Mucosa of stomach (tissue), 1 donor: Measurements from ENCODE around the gene GBP6.
"Not testable (repeated sequence)": the region's sequence is repeated elsewhere in the genome, so short reads cannot be mapped to it uniquely, and the experiment has no call there.

ENCODE experiments used
- H3K27me3 ChIP-seq: one replicate; pipeline ENCODE4 v1.7.0; 2013; ENCODE audit warnings: mild to moderate bottlenecking, low read length; ENCODE audit not compliant: control insufficient read depth, insufficient read depth
- H3K36me3 ChIP-seq: one replicate; pipeline ENCODE4 v1.7.0; 2013; ENCODE audit warnings: low read length; ENCODE audit not compliant: control insufficient read depth, insufficient read depth
- H3K4me1 ChIP-seq: one replicate; pipeline ENCODE4 v1.7.0; 2013; ENCODE audit warnings: mild to moderate bottlenecking, low read length; ENCODE audit not compliant: control insufficient read depth, insufficient read depth
- H3K4me3 ChIP-seq: one replicate; pipeline ENCODE4 v1.7.0; 2013; ENCODE audit warnings: low read length
- H3K9ac ChIP-seq: one replicate; pipeline ENCODE4 v1.7.0; 2013; ENCODE audit warnings: mild to moderate bottlenecking, low read length, moderate library complexity
- H3K9me3 ChIP-seq: one replicate; pipeline ENCODE4 v1.7.0; 2013; ENCODE audit warnings: mild to moderate bottlenecking, low read length, moderate library complexity; ENCODE audit not compliant: control insufficient read depth
- donor health status: Pancreatic carcinoma.

The GBP6 gene

DNA sequence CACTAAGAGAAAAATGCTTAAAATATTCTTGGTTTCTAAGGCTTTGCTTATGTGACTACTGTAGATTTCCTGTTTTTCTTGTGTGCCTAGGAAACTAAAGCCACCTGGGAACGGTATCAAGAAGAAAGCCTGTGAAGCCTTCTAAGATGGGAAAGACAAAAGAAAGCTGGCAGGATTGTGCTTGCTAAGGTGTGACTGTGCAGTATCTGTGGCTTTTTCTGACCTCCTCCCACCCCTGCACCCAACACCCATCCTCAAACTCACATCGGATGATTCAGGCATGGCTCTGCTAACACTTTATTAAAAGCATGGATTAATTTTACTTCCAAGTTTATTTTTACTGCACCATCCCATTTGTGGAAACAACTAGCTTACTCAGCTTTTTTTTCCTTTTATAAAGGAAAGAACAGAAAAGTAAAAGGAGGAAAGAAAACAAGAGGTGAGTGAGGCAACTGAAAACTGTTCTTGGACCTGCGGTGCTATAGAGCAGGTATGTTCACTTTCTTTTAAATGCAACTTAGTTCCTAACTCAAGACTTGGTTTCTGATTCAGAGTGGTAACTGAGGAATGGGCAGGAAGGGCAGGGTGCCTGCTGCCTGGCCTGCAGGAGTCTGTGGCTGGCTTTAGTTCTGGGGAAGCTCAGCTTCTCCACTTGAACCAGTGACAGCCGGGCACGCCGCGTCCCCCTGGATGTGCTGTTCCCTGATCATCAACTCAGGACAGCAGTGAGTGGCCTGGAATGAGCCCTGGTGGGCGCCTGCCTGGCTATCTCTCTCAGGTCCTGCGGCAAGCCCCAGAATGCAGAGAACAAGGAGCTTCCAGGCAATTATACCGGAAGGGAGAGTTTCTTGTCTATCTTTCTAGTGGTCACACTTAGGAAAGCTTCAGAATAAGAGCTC, at the start of gene GBP6:
GBP6 (plus strand) TSS at position 422 of the 899 bp plus-strand sequence. CDS start 4,493 bp downstream, outside the sequence.
- H3K4me3 ChIP-seq: no peak within 1 kb of the TSS

DNA sequence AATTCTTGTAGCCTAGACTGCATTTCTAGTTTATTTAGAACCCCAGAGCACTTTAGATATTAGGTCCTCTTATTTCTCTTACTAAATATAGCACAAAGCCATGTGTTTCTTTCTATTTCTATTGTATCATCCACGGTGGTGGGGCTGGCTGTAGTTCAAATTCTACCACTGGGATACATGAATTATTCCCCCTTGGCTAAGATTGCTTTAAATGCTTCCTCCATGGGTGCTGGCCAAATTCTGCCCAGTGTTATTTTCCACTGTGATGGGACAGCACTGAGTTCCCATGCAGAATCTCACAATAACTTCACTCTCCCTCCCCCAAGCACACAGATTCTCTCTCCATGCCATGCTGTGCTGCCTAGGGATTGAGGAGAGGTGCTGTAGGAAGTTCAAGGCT, 41.5 kb upstream of the GBP6 start:
- Histone ChIP-seq H3K9me3 (peaks cover 5% of the 10 kb centered on the region), H3K36me3 (no peaks in the 10 kb centered on the region), H3K9ac (no peak overlapping the region), H3K4me3 (no peak overlapping the region), H3K27me3 (no peaks in the 10 kb centered on the region), H3K4me1 (no peaks in the 10 kb centered on the region)

More for the DNA sequence above, at the start of gene GBP6:
- Histone ChIP-seq H3K9me3 (no peaks in the 10 kb centered on the region), H3K4me1 (peaks cover 12% of the 10 kb centered on the region), H3K27me3 (no peaks in the 10 kb centered on the region), H3K9ac (no peak within 1 kb of the TSS), H3K36me3 (no peaks in the 10 kb centered on the region)

- no peaks in the 10 kb centered on the region for H3K9me3 ChIP-seq
- no peak overlapping the region for H3K4me3 ChIP-seq
- H3K36me3 ChIP-seq: no peaks in the 10 kb centered on the region
- H3K27me3 ChIP-seq: no peaks in the 10 kb centered on the region
- no peak overlapping the region for H3K9ac ChIP-seq
- no peaks in the 10 kb centered on the region for H3K4me1 ChIP-seq
Observed at GRCh38 chr1:89331890-89332289, 32.0 kb upstream of the GBP6 start.

DNA sequence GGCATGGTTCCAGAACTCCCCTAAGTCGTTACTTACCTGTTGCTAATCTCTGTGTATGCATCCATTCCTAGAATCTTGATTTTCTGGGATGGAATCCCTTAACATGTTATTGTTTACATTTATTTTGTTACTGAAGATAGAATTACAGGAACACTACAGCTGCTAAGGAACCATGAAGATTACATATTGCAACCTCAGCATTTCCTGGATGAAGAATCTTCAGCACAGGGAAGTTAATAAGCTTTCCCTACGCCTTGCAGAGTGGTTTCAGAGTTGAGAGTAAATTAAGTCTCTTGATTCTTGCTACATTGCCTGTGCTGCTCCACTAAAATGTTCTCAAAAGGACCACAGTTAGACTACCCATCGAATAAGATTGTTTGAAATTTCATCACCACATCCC, 31.4 kb upstream of the GBP6 start:
- H3K27me3 ChIP-seq: no peaks in the 10 kb centered on the region
- no peaks in the 10 kb centered on the region for H3K36me3 ChIP-seq
- H3K4me3 ChIP-seq: no peak overlapping the region
- H3K4me1 ChIP-seq: no peaks in the 10 kb centered on the region
- no peaks in the 10 kb centered on the region for H3K9me3 ChIP-seq
- H3K9ac ChIP-seq: no peak overlapping the region

- Histone ChIP-seq H3K27me3 (no peaks in the 10 kb centered on the region), H3K9me3 (no peaks in the 10 kb centered on the region), H3K4me1 (no peaks in the 10 kb centered on the region), H3K36me3 (no peaks in the 10 kb centered on the region), H3K4me3 (no peak overlapping the region), H3K9ac (no peak overlapping the region)
Observed at GRCh38 chr1:89335486-89335885, 28.4 kb upstream of the GBP6 start.

DNA sequence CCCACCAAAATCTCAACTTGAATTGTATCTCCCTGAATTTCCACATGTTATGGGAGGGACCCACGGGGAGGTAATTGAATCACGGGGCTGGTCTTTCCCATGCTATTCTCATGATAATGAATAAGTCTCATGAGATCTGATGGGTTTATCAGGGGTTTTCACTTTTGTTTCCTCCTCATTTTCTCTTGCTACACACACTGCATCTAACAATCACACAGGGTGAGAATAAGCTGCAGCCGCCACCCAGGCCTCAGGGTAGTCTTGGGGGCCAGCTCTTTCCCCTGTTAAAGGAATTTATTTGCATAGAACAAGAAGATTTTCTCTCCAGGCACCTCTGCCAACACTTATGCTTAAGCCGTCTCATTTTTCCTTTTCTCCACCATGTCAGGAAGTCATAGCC, 26.0 kb upstream of the GBP6 start:
- Histone ChIP-seq H3K4me3 (no peak overlapping the region), H3K4me1 (no peaks in the 10 kb centered on the region), H3K9ac (no peak overlapping the region), H3K9me3 (no peaks in the 10 kb centered on the region), H3K36me3 (no peaks in the 10 kb centered on the region), H3K27me3 (no peaks in the 10 kb centered on the region)

- Histone ChIP-seq H3K4me1 (no peaks in the 10 kb centered on the region), H3K9ac (no peak overlapping the region), H3K36me3 (no peaks in the 10 kb centered on the region), H3K9me3 (no peaks in the 10 kb centered on the region), H3K4me3 (no peak overlapping the region), H3K27me3 (no peaks in the 10 kb centered on the region)
Observed at GRCh38 chr1:89339039-89339438, 24.8 kb upstream of the GBP6 start.

GRCh38 chr1:89345479-89345878, 18.4 kb upstream of the GBP6 start:
- H3K27me3 ChIP-seq, H3K4me3 ChIP-seq, H3K9me3 ChIP-seq, H3K36me3 ChIP-seq, H3K9ac ChIP-seq, H3K4me1 ChIP-seq: not testable (repeated sequence)

DNA sequence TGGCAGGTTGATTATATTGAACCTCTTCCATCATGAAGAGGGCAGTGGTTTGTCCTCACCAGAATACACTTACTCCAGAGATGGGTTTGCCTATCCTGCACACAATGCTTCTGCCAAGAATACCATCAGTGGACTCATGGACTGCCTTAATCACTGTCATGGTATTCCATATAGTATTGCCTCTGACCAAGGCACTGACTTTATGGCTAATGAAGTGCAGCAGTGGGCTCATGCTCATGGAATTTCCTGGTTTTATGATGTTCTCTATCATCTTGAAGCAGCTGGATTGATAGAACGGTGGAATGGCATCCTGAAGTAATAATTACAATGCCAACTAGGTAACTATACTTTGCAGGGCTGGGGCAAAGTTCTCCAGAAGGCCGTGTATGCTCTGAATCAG, 16.6 kb upstream of the GBP6 start:
- Histone ChIP-seq H3K36me3 (no peaks in the 10 kb centered on the region), H3K4me3 (no peak overlapping the region), H3K27me3 (no peaks in the 10 kb centered on the region), H3K9ac (no peak overlapping the region), H3K4me1 (no peaks in the 10 kb centered on the region), H3K9me3 (no peaks in the 10 kb centered on the region)

DNA sequence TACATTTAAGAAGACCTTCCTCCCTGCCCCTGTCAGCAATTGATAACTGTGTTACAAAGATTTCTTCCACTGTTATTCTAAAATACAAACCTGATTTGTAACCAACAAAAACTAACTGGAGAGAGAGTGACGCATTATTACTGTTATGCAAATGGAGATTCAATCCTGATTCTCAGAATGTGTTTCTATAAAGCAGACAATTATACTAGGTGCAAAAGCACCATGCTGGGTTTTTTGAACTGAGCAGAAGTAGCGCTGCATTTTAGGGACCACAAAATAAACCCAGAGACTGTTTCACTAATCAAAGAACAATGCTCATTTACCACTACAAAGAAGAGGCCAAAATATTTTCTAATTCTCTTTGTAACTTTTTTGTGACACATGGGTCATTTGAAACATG, 13.6 kb upstream of the GBP6 start:
- no peaks in the 10 kb centered on the region for H3K4me1 ChIP-seq
- H3K4me3 ChIP-seq: no peak overlapping the region
- no peaks in the 10 kb centered on the region for H3K27me3 ChIP-seq
- no peaks in the 10 kb centered on the region for H3K36me3 ChIP-seq
- no peak overlapping the region for H3K9ac ChIP-seq
- H3K9me3 ChIP-seq: no peaks in the 10 kb centered on the region

DNA sequence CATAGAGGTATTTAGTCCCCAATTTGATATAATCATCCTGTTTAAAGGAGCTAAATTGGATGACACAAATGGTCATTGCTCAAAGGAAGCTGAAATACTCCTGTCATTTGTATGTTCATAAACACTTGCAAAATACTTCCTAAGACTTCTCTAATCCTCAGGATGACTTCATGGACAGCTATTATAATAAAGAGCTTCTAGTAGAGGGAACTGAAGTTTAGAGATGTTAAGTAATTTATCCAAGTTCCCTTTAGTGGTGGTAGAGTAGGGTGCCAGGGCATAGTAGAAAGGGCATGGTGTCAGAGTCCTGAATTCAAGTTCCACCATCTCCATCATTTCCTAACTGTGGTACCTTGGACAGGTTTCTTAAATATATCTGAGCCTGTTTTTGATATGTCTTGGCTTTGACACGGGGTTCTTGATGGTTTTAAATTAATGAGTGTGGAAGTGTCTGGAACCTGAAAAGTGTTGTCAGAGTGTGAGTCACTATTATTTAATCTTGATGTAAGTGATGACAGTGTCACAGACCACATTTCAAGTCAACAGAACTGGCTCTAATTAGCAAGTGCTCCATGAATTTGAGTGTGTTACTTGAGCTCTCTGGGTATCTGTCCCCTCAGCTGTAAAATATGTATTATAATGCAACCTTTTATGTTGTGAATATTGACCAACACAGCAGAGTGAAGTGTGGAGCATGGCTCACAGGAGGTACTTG, 12.1 kb upstream of the GBP6 start:
- Histone ChIP-seq H3K4me1 (no peaks in the 10 kb centered on the region), H3K9me3 (no peaks in the 10 kb centered on the region), H3K27me3 (no peaks in the 10 kb centered on the region), H3K36me3 (no peaks in the 10 kb centered on the region), H3K9ac (no peak overlapping the region), H3K4me3 (no peak overlapping the region)

DNA sequence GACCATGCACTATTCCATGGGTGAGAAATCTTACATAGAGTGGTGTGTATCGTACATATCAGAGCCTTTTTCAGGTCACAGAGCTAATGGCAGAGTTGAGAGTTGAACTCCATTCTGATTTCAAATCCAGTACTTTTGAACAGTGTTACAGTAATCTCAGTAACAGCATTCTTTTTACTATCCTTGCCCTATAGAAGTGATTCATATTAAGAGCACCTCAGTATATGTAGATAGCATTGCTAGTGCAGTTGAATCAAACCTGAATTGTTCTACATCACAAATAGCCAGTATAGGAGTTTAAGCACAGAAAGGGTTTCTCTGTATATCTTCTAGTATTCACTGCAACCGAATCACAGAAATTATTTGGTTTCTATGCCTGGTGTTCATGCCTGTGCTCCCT, 11.4 kb upstream of the GBP6 start:
- H3K36me3 ChIP-seq: no peaks in the 10 kb centered on the region
- no peaks in the 10 kb centered on the region for H3K4me1 ChIP-seq
- H3K9ac ChIP-seq: no peak overlapping the region
- no peaks in the 10 kb centered on the region for H3K27me3 ChIP-seq
- H3K4me3 ChIP-seq: no peak overlapping the region
- no peaks in the 10 kb centered on the region for H3K9me3 ChIP-seq
